ENCODE measurements around the gene BTAF1. TPM values are rescaled to one million over a fixed set of nuclear protein-coding genes. Genes with fewer than 3 reads are reported as not detected.

BTAF1 gene
- total RNA-seq, 1 experiment from 2014 or later: 45.2 TPM

- no peak overlapping the region for H3K14ac ChIP-seq (ENCODE audit: insufficient read depth, low read length)
These were observed 27.3 kb upstream of the BTAF1 start for GRCh38 chr10:91896212-91896756.

More at GRCh38 chr10:91896212-91896756, 27.3 kb upstream of the BTAF1 start:
- H2BK20ac ChIP-seq (ENCODE audit: low read depth, low read length, poor library complexity, severe bottlenecking): no peak overlapping the region
- no peak overlapping the region for H2BK12ac ChIP-seq (ENCODE audit: insufficient read length, low read depth, low read length)
- no peaks in the 10 kb centered on the region for H3K9me3 ChIP-seq (ENCODE audit: control insufficient read depth, low read depth, low read length)
- no peaks in the 10 kb centered on the region for H3K79me1 ChIP-seq (ENCODE audit: insufficient read depth, low read depth, low read length, poor library complexity, severe bottlenecking)
- no peak overlapping the region for H2BK15ac ChIP-seq (ENCODE audit: low read depth, low read length)
- H2AK5ac ChIP-seq (ENCODE audit: insufficient read length, low read length): no peak overlapping the region
- no peaks in the 10 kb centered on the region for H3K27me3 Mint-ChIP-seq (ENCODE audit: low read depth)
- H3K27me3 ChIP-seq (ENCODE audit: insufficient read depth, low read length): no peaks in the 10 kb centered on the region
- no peak overlapping the region; a peak in 1 of 5 replicates for H3K4me3 Mint-ChIP-seq
- H3K27ac ChIP-seq (ENCODE audit: insufficient read length, low read depth, low read length): no peak overlapping the region
- H2BK5ac ChIP-seq (ENCODE audit: insufficient read length, low read length): no peak overlapping the region
- H2AFZ ChIP-seq (ENCODE audit: low read length): no peak overlapping the region
- H3K4ac ChIP-seq (ENCODE audit: low read depth, low read length): no peak overlapping the region
- H4K5ac ChIP-seq (ENCODE audit: insufficient read length, low read depth, low read length): no peak overlapping the region
- H3K9ac ChIP-seq (ENCODE audit: extremely low read depth, insufficient read length, low read length): no peak overlapping the region
- H3K56ac ChIP-seq (ENCODE audit: insufficient read length, low read depth, low read length): no peak overlapping the region
- peak overlapping the region in 1 of 3 experiments; percentile 65; a peak in 1 of 7 replicates for H3K27ac Mint-ChIP-seq
- peaks cover 0 to 15% (median 13%) of the 10 kb centered on the region in 3 experiments; a peak in 5 of 7 replicates for H3K36me3 Mint-ChIP-seq (ENCODE audit: insufficient read depth in 1 of 3, low read depth in 3 of 3)
- no peaks in the 10 kb centered on the region for H4K20me1 ChIP-seq (ENCODE audit: control insufficient read depth, insufficient read depth, insufficient read length)
- TF ChIP-seq CTCF (conservative IDR thresholded peaks at IDR 0.05): no peak
- no peak for DNase-seq
- no peak overlapping the region for H4K8ac ChIP-seq (replicated peaks; ENCODE audit: insufficient read length, low read depth, low read length)
- H3K23ac ChIP-seq (ENCODE audit: insufficient read length, low read depth, low read length): no peak overlapping the region
- H2BK120ac ChIP-seq (ENCODE audit: low read depth, low read length, poor library complexity, severe bottlenecking): no peak overlapping the region
- WGBS (ENCODE audit: extremely low coverage, insufficient read length, low lambda C conversion rate): no CpG with 5 or more reads among the region's 3 CpGs
- H3K4me2 ChIP-seq (ENCODE audit: insufficient read depth, insufficient read length, low read length): no peak overlapping the region
- peaks cover 11 to 15% of the 10 kb centered on the region in 2 experiments for H3K9me3 Mint-ChIP-seq
- H3K79me2 ChIP-seq (ENCODE audit: insufficient read depth, low read length): no peaks in the 10 kb centered on the region
- no peaks in the 10 kb centered on the region for H3K23me2 ChIP-seq (ENCODE audit: insufficient read length, low read depth, low read length, poor library complexity, severe bottlenecking)
- no peak overlapping the region for H3K18ac ChIP-seq (ENCODE audit: insufficient read length, low read depth, low read length)
- no peaks in the 10 kb centered on the region for H3K4me1 ChIP-seq (ENCODE audit: insufficient read depth, low read length)
- no peak overlapping the region for H3T11ph ChIP-seq (ENCODE audit: low read length)
- peaks cover 17 to 21% of the 10 kb centered on the region in 2 experiments for H3K4me1 Mint-ChIP-seq
- no peak overlapping the region for H4K91ac ChIP-seq (ENCODE audit: insufficient read length, low read depth, low read length)
